GM12891 (cell line): Measurements from ENCODE around the gene FAM219A.

Experiments
- DNase-seq: peaks from one replicate; pipeline ENCODE4 v3.0.0; 2011; ENCODE audit warnings: low spot score; ENCODE audit not compliant: insufficient read length
- FAIRE-seq: peaks from 2 replicates; lab custom pipeline; 2011; peaks lifted over from hg19 to GRCh38; lab: Jason Lieb, UNC
- PAX5 ChIP-seq: IDR thresholded peaks from 2 replicates; pipeline ENCODE4 v1.6.1; 2011; ENCODE audit warnings: low read length, moderate library complexity, mild to moderate bottlenecking; ENCODE audit not compliant: insufficient read depth, severe bottlenecking
- POLR2A ChIP-seq: IDR thresholded peaks from 2 replicates; pipeline ENCODE4 v1.6.1; 2011; ENCODE audit warnings: low read depth, low read length, control low read depth
- POLR2AphosphoS5 ChIP-seq: IDR thresholded peaks from 2 replicates; pipeline ENCODE4 v1.6.1; 2011; ENCODE audit warnings: low read depth, low read length, control low read depth
- POU2F2 ChIP-seq: IDR thresholded peaks from 2 replicates; pipeline ENCODE4 v1.6.1; 2011; ENCODE audit warnings: low read depth, mild to moderate bottlenecking, control low read depth, low read length, moderate library complexity
- SPI1 ChIP-seq: IDR thresholded peaks from 2 replicates; pipeline ENCODE4 v1.6.1; 2011; ENCODE audit warnings: low read depth, low read length, control low read depth
- TAF1 ChIP-seq: IDR thresholded peaks from 2 replicates; pipeline ENCODE4 v1.6.1; 2011; ENCODE audit warnings: low read depth, low read length, control low read depth

Gene FAM219A

GRCh38 chr9:34382054-34382453, 76.3 kb downstream of the FAM219A start:
- FAIRE-seq (no peak), DNase-seq (no peak)
- TF ChIP-seq SPI1 (no peak), POLR2AphosphoS5 (no peak), POLR2A (no peak), TAF1 (no peak), POU2F2 (no peak), PAX5 (no peak)

- FAIRE-seq, result no peak
- DNase-seq, result no peak
- no peak for TF ChIP-seq PAX5
- TF ChIP-seq SPI1, result no peak
- no peak for TF ChIP-seq TAF1
- TF ChIP-seq POLR2AphosphoS5, result no peak
- TF ChIP-seq POLR2A, result no peak
- TF ChIP-seq POU2F2, result no peak
Measured at GRCh38 chr9:34381323-34381722, 77.0 kb downstream of the FAM219A start.

- DNase-seq, result peak; percentile 89
- FAIRE-seq, result peak; percentile 55
- TF ChIP-seq SPI1 (no peak), POLR2A (no peak), POLR2AphosphoS5 (no peak), TAF1 (no peak), PAX5 (no peak), POU2F2 (no peak)
Measured at GRCh38 chr9:34380511-34381315, 77.7 kb downstream of the FAM219A start.

- no peak for DNase-seq
- no peak for TF ChIP-seq POLR2AphosphoS5
- no peak for TF ChIP-seq PAX5
- no peak for TF ChIP-seq POU2F2
- TF ChIP-seq SPI1, result no peak
- TF ChIP-seq TAF1, result no peak
- no peak for TF ChIP-seq POLR2A
- FAIRE-seq, result peak; percentile 41
Measured at GRCh38 chr9:34380034-34380510, 78.3 kb downstream of the FAM219A start.

- TF ChIP-seq POLR2A (no peak), SPI1 (no peak), POU2F2 (0 out of 2 replicates have a peak, but pooled peaks have one; percentile 35), TAF1 (no peak), PAX5 (no peak)
- DNase-seq (peak; percentile 83), FAIRE-seq (peak; percentile 96)
Measured at GRCh38 chr9:34379334-34380033, 78.9 kb downstream of the FAM219A start.

GRCh38 chr9:34378376-34379060, 79.9 kb downstream of the FAM219A start:
- no peak for TF ChIP-seq TAF1
- TF ChIP-seq POU2F2, result no peak
- TF ChIP-seq PAX5, result no peak
- no peak for TF ChIP-seq POLR2AphosphoS5
- TF ChIP-seq POLR2A, result no peak
- TF ChIP-seq SPI1, result no peak
- DNase-seq (no peak), FAIRE-seq (no peak)

- FAIRE-seq (no peak), DNase-seq (no peak)
- TF ChIP-seq POLR2A, result no peak
- TF ChIP-seq PAX5, result no peak
- TF ChIP-seq POU2F2, result no peak
- no peak for TF ChIP-seq POLR2AphosphoS5
- TF ChIP-seq TAF1, result no peak
- TF ChIP-seq SPI1, result no peak
Measured at GRCh38 chr9:34377404-34377746, 81.0 kb downstream of the FAM219A start.

GRCh38 chr9:34376596-34377403, 81.6 kb downstream of the FAM219A start, which contains the start of gene MYORG:
TSS of gene MYORG (minus strand) at chr9:34376898. CDS start at chr9:34372943, 3,955 bp downstream.
- TF ChIP-seq POLR2A (no peak), PAX5 (no peak), TAF1 (no peak), POLR2AphosphoS5 (no peak), SPI1 (no peak), POU2F2 (no peak)
- FAIRE-seq, result peak; percentile 98
- DNase-seq, result peak; percentile 97
